GM12878 (cell line): ENCODE measurements around the gene GPR18. TPM values are rescaled to one million over a fixed set of nuclear protein-coding genes. Genes with fewer than 3 reads are reported as not detected.

Experiments
- ATAC-seq: fragments of 200-7000 bp; cut with Tn5 transposase; 3 replicates; pipeline ENCODE4 v1.9.1; 2020; ENCODE audit warnings: mild to moderate bottlenecking, moderate library complexity
- BruUV-seq: library from RNA; stranded (reverse); fragments of 400-500 nt; replicated peaks from 2 replicates; lab custom pipeline; 2021; lab: Mats Ljungman, UMichigan
- CTCF ChIA-PET: fragments of 300-600 bp; sonication (Branson Sonifier 250); formaldehyde crosslinking; extraction: SDS; loops from one replicate; lab custom pipeline; 2021; ENCODE audit warnings: inconsistent platforms; lab: Yijun Ruan, JAX
- POLR2A ChIA-PET: fragments of 350-600 bp; formaldehyde crosslinking; extraction: SDS; loops from one replicate; lab custom pipeline; 2021; ENCODE audit warnings: inconsistent platforms; lab: Charles Lee
- RAD21 ChIA-PET: fragments of 300-600 bp; sonication (Branson Sonifier 250); formaldehyde crosslinking; loops from one replicate; lab custom pipeline; 2023; ENCODE audit warnings: antibody characterized with exemption; ENCODE audit not compliant: unreplicated experiment; lab: Charles Lee
- SMC1A ChIA-PET: fragments of 300-600 bp; sonication (Branson Sonifier 250); formaldehyde crosslinking; loops from one replicate; lab custom pipeline; 2023; ENCODE audit not compliant: unreplicated experiment, uncharacterized antibody; lab: Charles Lee
- DNase-seq: peaks from one replicate; pipeline ENCODE4 v3.0.0-alpha.2; 2011; ENCODE audit warnings: low read depth, low spot score
- FAIRE-seq: peaks from 3 replicates; lab custom pipeline; 2011; peaks lifted over from hg19 to GRCh38; lab: Jason Lieb, UNC
- H2AFZ ChIP-seq: 2 replicates; pipeline ENCODE4 v1.6.0; 2011; ENCODE audit warnings: low read depth, low read length, control low read depth; ENCODE audit not compliant: control insufficient read depth
- H3K27ac ChIP-seq: 2 replicates; pipeline ENCODE4 v1.5.1; 2011; ENCODE audit warnings: control low read depth; ENCODE audit not compliant: control insufficient read depth, insufficient read depth
- H3K27me3 ChIP-seq, 2 experiments: replicated peaks in 1 of 2; 2 replicates each; pipeline versions ENCODE4 v1.6.0 to v1.6.1; 2011; ENCODE audit warnings: low read length in 1 of 2; ENCODE audit not compliant: control insufficient read depth in 2 of 2, insufficient read depth in 2 of 2
- H3K36me3 ChIP-seq, 2 experiments: 2 replicates each; pipeline ENCODE4 v1.5.1; 2011; ENCODE audit warnings: low read length in 1 of 2; ENCODE audit not compliant: control insufficient read depth in 2 of 2, insufficient read depth in 2 of 2
- H3K4me1 ChIP-seq: 2 replicates; pipeline ENCODE4 v1.6.1; 2011; ENCODE audit warnings: mild to moderate bottlenecking, low read length, moderate library complexity, mixed read lengths; ENCODE audit not compliant: control insufficient read depth, insufficient read depth
- H3K4me2 ChIP-seq: 2 replicates; pipeline ENCODE4 v1.6.0; 2011; ENCODE audit warnings: control low read depth; ENCODE audit not compliant: control insufficient read depth, insufficient read depth
- H3K4me3 ChIP-seq: fragments of 200-600 bp; sonication (generic); 2 replicates; pipeline ENCODE4 v1.5.1; 2016
- H3K79me2 ChIP-seq: 2 replicates; pipeline ENCODE4 v1.6.0; 2011; ENCODE audit warnings: low read length; ENCODE audit not compliant: control insufficient read depth, insufficient read depth
- H3K9ac ChIP-seq: 2 replicates; pipeline ENCODE4 v1.8.0; 2011; ENCODE audit warnings: low read length, control low read depth, mixed read lengths; ENCODE audit not compliant: control insufficient read depth, insufficient read depth
- H3K9me3 ChIP-seq: replicated peaks from 3 replicates; pipeline ENCODE4 v1.5.1; 2011; ENCODE audit warnings: mild to moderate bottlenecking, low read length; ENCODE audit not compliant: control insufficient read depth, insufficient read depth
- H4K20me1 ChIP-seq: 2 replicates; pipeline ENCODE4 v1.6.0; 2011; ENCODE audit not compliant: control insufficient read depth, insufficient read depth
- ZBTB11 ChIP-seq: fragments of 450-650 bp; formaldehyde crosslinking; IDR thresholded peaks from 2 replicates; pipeline ENCODE4 v1.5.0; 2022; ENCODE audit warnings: mild to moderate bottlenecking, missing genetic modification characterization
- WGBS: methylation state at CpG from one replicate; pipeline ENCODE4 v1.1.6; 2016; ENCODE audit warnings: low lambda C conversion rate; ENCODE audit not compliant: insufficient replicate concordance, insufficient coverage; ENCODE audit errors: missing lambda C conversion rate; 5-methylcytosine and 5-hydroxymethylcytosine counted together
- in situ Hi-C: fragments of 300-500 bp; cut with MboI; formaldehyde crosslinking; loops from 9 replicates; pipeline ENCODE4 v1.14.3; 2018; ENCODE audit warnings: mixed read lengths
- intact Hi-C: fragments of 100-400 bp; cut with micrococcal nuclease; formaldehyde crosslinking; loops from one replicate; pipeline ENCODE4 v1.14.2; 2022; ENCODE audit not compliant: unreplicated experiment
- polyA plus RNA-seq, 11 experiments: library from polyadenylated mRNA; depleted of rRNA in 4 of 11; unstranded in 6 of 11; stranded (reverse) in 5 of 11; fragments of >200 nt; fragmentation: Nextera tagmentation in 4 of 11; fragmentation: Illumina TruSeq in 1 of 11; extraction: Ambion mirVana in 4 of 11; extraction: Trizol in 1 of 11; gene quantifications; 1 replicate in 1 of 11; 2 replicates in 10 of 11; pipeline versions ENCODE4 v1.2.1 to v1.2.3, GENCODE V29; 2011 to 2016; ENCODE audit warnings: inconsistent platforms in 2 of 11, missing spikeins in 2 of 11, low read depth in 1 of 11
- total RNA-seq, 4 experiments: library from RNA; depleted of rRNA in 3 of 4; stranded (reverse); fragments of >200 nt in 3 of 4; fragmentation: Illumina TruSeq in 1 of 4; extraction: Trizol in 1 of 4; gene quantifications; 2 replicates each; pipeline versions ENCODE4 v1.2.1 to v1.2.3, GENCODE V29; 2013 to 2021

GPR18 gene
- total and polyA plus RNA-seq, 10 of the 15 experiments (the other 5 are each of a cell fraction or from before 2014, with no cell fraction given) = 3.3 to 12.9 (median 5.2) TPM

- peaks cover 50% of the 10 kb centered on the region for H3K4me1 ChIP-seq
- WGBS = 64% methylated on average over 3 of the region's 4 CpGs
- no peaks in the 10 kb centered on the region for H3K36me3 ChIP-seq
- peak overlapping the region; percentile 76 for H3K27ac ChIP-seq
- FAIRE-seq = no peak
- BruUV-seq = no TSS peak
- ChIA-PET RAD21 (interaction anchor here (0.7 to 2.4 kb wide), 11 partner anchors 10 to 148 kb away, joined by 3 to 24 read pairs (median 5); no protein-coding TSS in a partner anchor), CTCF (interaction anchor here (1.7 kb wide), 1 partner anchor 17 kb away, joined by 13 read pairs; no protein-coding TSS in a partner anchor), SMC1A (interaction anchor here (1.0 to 8.2 kb wide), 11 partner anchors 11 to 79 kb away, joined by 3 to 101 read pairs (median 7); partner anchors contain the start of gene GPR183), POLR2A (interaction anchor here (0.7 to 1.5 kb wide), 3 partner anchors 9 to 757 kb away, joined by 3 read pairs; no protein-coding TSS in a partner anchor)
- H4K20me1 ChIP-seq = no peaks in the 10 kb centered on the region
- no peaks in the 10 kb centered on the region for H3K27me3 ChIP-seq
- DNase-seq = no peak
- no peak for TF ChIP-seq ZBTB11 (CRISPR knock-in tag)
- H2AFZ ChIP-seq = no peak overlapping the region
- in situ Hi-C loops = no loop called here
- no peaks in the 10 kb centered on the region for H3K9me3 ChIP-seq
- peak overlapping the region; percentile 73 for H3K4me2 ChIP-seq
- H3K9ac ChIP-seq = no peak overlapping the region; the same call in 1 of the 2 replicates
- no peak overlapping the region for H3K4me3 ChIP-seq
- peak; percentile 3; the same call in 2 of the 3 replicates for ATAC-seq
- H3K79me2 ChIP-seq = peaks cover 27% of the 10 kb centered on the region
- intact Hi-C loops = no loop called here
These were observed 29.4 kb upstream of the GPR18 start for GRCh38 chr13:99287551-99287950.
